Inferior parietal cortex (tissue), 1 donor: Measurements from ENCODE around the gene B3GNT3.
A peak's percentile ranks its signal among the peaks of the same experiment; 100 is the strongest.
"Not testable (repeated sequence)": the region's sequence is repeated elsewhere in the genome, so short reads cannot be mapped to it uniquely, and the experiment has no call there.

Source experiments
- DNase-seq: peaks from one replicate; pipeline ENCODE4 v3.0.0-alpha.2; 2016; ENCODE audit errors: extremely low spot score

B3GNT3 gene

GRCh38 chr19:17796838-17797423 lies 2.0 kb downstream of the B3GNT3 start:
- no peak for DNase-seq

GRCh38 chr19:17797424-17798201 lies 2.7 kb downstream of the B3GNT3 start:
- no peak for DNase-seq

- not testable (repeated sequence) for DNase-seq
Measured at GRCh38 chr19:17798599-17798998, 3.7 kb downstream of the B3GNT3 start.

GRCh38 chr19:17802137-17802858 lies 7.4 kb downstream of the B3GNT3 start:
- DNase-seq = no peak

GRCh38 chr19:17803264-17803896 lies 8.4 kb downstream of the B3GNT3 start:
- DNase-seq = no peak

- DNase-seq = no peak
Measured at GRCh38 chr19:17805427-17805826, 10.5 kb downstream of the B3GNT3 start.

- DNase-seq = no peak
Measured at GRCh38 chr19:17806945-17807344, 12.0 kb downstream of the B3GNT3 start.

GRCh38 chr19:17807731-17808316 lies 12.9 kb downstream of the B3GNT3 start:
- DNase-seq = no peak

- no peak for DNase-seq
Measured at GRCh38 chr19:17811103-17811502, 16.2 kb downstream of the B3GNT3 start.

GRCh38 chr19:17811681-17812080 lies 16.7 kb downstream of the B3GNT3 start:
- no peak for DNase-seq

GRCh38 chr19:17812099-17812498 lies 17.2 kb downstream of the B3GNT3 start:
- DNase-seq = no peak

- no peak for DNase-seq
Measured at GRCh38 chr19:17817668-17818363, 22.9 kb downstream of the B3GNT3 start.

- DNase-seq = no peak
Measured at GRCh38 chr19:17821190-17821589, 26.3 kb downstream of the B3GNT3 start, which contains the start of gene INSL3. TSS of gene INSL3 (minus strand) at chr19:17821519. CDS start at chr19:17821506, 13 bp downstream.

- no peak for DNase-seq
Measured at GRCh38 chr19:17824339-17824738, 29.4 kb downstream of the B3GNT3 start.

- DNase-seq = no peak
Measured at GRCh38 chr19:17826508-17827056, 31.6 kb downstream of the B3GNT3 start.

GRCh38 chr19:17829855-17830566 lies 35.1 kb downstream of the B3GNT3 start:
- DNase-seq = peak; percentile 20

GRCh38 chr19:17830567-17831418 lies 35.9 kb downstream of the B3GNT3 start:
- peak; percentile 26 for DNase-seq

GRCh38 chr19:17831419-17831888 lies 36.5 kb downstream of the B3GNT3 start:
- DNase-seq = no peak
